KOPT-K1 (cell line): ENCODE data around the gene GRID1.
"Not testable (repeated sequence)": the region's sequence is repeated elsewhere in the genome, so short reads cannot be mapped to it uniquely, and the experiment has no call there.

ENCODE experiments used
- H3K27ac ChIP-seq: fragments of 200-600 bp; sonication (generic); 2 replicates; pipeline ENCODE4 v1.5.1; 2016; ENCODE audit warnings: antibody characterized with exemption, mild to moderate bottlenecking, low read depth, low read length; ENCODE audit not compliant: poor library complexity, severe bottlenecking
- H3K36me3 ChIP-seq: fragments of 200-600 bp; sonication (generic); 2 replicates; pipeline ENCODE4 v1.5.1; 2017; ENCODE audit warnings: antibody characterized with exemption, mild to moderate bottlenecking, low read length, moderate library complexity; ENCODE audit not compliant: insufficient read depth
- H3K9me3 ChIP-seq: fragments of 200-600 bp; sonication (generic); 2 replicates; pipeline ENCODE4 v1.5.1; 2017; ENCODE audit warnings: antibody characterized with exemption, low read length, mild to moderate bottlenecking; ENCODE audit not compliant: insufficient read depth, poor library complexity, severe bottlenecking

GRID1 gene

DNA sequence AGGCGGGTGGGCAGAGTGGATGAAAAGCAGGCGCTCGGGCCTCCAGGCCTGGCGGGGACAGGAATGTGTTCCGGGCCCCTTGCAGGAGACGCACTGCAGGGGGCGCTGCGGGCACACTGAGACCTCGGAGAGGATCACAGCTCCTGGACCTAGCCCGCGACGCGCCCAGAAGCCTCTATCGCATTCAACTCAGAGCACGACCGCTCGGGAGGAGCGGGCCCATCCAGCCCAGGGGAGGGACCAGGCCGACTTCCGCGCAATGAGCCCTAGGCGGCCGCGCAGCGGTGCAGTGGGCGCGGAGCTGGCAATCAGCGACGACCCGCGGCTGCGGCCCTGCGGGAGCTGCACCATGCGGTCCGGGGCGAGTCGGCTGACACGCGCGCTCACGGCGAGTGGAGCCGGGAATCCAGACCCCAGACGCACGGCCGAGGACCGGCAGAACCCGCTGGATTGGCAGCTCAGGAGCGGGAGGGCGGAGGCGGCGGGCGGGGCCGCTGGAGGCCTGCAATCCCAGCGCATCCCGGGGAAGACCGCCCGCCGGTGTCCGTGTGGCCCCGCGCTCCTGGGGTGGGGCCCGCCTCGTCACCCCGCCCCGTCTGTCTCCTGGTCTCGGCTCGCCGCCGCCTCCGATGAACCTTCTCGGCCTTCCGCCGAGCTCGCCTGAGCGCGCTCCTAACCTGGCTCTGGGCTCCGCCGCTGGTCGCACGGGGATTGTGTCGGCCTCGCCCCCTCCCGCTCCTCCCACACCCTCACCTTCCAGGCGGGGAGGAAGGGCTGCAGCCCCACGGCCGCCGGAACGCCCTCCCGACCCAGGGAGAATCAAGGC is 33.5 kb upstream of the GRID1 start:
- H3K36me3 ChIP-seq: no peaks in the 10 kb centered on the region
- peak overlapping the region; percentile 54 for H3K27ac ChIP-seq
- no peaks in the 10 kb centered on the region for H3K9me3 ChIP-seq

DNA sequence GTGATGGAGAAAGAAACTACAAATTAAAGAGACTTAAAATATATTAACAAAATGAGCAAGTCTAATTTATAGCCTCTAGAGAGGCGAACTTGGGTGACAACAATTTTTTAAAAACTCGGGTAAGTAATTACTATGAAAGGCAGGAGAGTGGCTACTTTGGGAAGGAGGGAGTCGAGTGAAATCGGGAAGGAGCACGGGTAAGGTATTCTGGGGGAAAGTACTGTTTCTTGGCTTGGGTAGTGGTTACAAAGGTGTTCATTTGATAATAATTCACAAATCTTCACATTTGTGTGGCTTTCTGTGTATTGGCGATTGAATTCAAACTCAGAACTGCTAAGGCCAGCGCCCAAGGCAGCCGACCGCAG is 32.9 kb upstream of the GRID1 start:
- Histone ChIP-seq H3K27ac (no peak overlapping the region), H3K9me3 (no peaks in the 10 kb centered on the region), H3K36me3 (no peaks in the 10 kb centered on the region)

DNA sequence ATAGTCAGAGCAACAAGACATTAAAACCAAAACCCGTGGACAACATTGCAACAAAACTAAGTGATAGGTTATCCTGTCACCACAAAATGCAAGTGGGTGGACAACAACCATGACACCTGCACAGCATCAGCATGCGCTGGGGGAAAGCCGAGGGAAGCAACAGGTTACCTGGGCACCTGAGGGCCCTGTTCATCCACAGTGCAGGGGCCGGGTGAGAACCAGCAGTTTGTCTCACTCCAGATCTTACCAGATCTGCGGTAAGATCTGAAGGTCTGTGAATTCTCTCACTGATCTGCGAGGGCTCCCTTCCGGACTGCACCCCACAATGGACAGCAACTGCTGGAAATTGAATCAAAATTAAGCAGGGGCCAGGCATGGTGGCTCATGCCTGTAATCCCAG is 30.5 kb upstream of the GRID1 start:
- H3K27ac ChIP-seq: no peak overlapping the region
- H3K36me3 ChIP-seq: no peaks in the 10 kb centered on the region
- H3K9me3 ChIP-seq: no peaks in the 10 kb centered on the region

DNA sequence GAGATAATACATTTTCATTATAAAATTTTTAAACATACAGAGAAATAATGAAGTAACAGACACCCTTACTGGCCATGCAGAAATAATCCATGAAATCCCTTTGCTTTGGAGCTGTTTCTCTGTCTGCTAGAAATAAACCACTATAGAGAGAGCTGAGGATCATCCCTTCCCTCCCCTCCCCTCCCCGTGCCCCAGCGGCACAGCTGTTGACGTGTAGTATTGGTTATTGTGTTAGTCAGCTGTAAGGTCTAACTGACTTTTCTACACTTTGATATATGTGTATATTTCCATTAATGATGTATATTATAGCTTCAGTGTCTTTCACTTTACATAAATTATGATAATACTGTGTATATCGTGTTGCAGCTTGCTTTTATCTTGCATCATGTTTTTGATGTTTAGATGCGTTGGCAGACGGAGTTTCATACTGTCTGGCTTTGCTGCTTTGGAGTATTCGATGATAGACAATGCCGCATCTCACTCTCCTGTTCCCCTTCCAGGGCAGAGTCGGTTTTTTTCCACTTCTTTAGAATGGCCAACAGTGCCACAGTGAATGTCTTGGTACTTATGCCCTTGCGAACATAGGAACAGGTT is 27.4 kb upstream of the GRID1 start:
- no peak overlapping the region for H3K27ac ChIP-seq
- H3K9me3 ChIP-seq: no peaks in the 10 kb centered on the region

DNA sequence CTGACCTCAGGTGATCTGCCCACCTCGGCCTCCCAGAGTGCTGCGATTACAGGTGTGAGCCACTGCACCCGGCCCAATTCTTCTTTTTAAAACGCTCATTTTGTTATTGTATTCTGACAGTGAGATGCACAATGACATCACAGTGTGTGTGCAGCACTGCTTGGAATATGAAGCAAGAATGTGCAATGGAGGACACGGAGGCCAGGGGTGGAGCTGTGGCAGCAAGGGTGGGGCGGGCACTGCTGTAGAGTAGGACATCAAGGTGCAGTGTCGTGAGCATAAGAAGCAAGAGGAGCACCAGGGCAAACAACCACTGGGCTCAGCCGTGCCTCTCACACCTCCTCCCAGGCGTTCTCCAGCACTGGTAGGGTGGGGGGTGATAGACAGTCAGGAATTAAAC is 26.8 kb upstream of the GRID1 start:
- Histone ChIP-seq H3K36me3 (no peaks in the 10 kb centered on the region), H3K27ac (no peak overlapping the region), H3K9me3 (no peaks in the 10 kb centered on the region)

More for the DNA sequence above, 27.4 kb upstream of the GRID1 start:
- H3K36me3 ChIP-seq: no peaks in the 10 kb centered on the region

DNA sequence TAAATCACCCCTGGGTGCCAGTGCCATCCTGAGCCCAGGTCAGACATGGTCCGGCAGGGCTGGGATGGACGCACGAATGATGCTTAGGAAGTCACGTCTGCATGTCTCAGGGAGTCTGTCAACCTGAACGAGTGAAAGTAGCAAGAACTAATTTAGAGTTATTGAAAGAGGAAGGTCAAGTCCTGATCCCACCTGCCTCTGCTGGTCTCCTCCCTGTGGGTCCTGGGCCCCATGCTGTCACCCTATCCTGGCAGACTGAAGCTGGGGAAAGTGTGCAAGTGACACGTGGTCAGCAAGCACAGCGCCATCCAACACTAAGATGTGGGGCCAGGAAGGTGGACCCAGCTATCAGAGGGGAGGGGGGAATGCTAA is 26.1 kb upstream of the GRID1 start:
- H3K9me3 ChIP-seq: no peaks in the 10 kb centered on the region
- H3K36me3 ChIP-seq: no peaks in the 10 kb centered on the region
- no peak overlapping the region for H3K27ac ChIP-seq

DNA sequence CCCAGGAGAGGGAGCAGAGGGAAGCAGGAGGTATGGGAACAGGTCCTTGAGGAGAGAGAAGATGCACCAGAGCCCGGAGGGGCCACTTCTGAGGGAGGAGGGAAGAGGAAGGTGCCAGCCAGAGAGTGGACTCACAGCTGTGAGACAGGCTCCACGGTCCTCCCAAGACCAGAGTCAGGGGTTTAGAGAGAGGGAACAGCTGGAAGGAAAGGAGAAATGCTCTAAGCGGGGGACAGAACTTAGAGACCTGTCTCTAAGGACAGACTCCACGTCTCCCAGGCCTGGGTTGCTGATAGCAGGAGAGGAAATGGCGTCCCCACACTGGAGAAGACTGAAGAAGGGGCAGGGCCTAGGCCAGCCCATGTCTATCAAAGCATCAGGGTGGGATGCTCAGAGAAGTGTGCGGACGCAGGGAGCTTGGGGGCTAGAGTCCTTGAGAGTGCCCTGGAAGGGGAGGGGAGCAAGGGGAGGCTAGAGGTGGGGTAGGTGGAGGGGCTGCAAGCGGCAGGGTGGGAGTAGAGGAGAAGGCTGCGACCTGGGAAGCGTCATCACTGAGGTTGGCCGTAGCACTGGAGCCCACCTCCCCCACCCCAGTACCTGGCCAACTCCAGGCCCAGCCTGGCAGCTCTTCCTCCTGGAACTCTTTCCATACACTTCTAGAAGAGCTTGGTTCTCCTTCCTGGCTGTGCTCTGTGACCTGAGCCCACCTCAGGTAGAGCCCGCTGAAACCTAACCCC is 25.6 kb upstream of the GRID1 start:
- Histone ChIP-seq H3K27ac (no peak overlapping the region), H3K36me3 (no peaks in the 10 kb centered on the region), H3K9me3 (no peaks in the 10 kb centered on the region)

DNA sequence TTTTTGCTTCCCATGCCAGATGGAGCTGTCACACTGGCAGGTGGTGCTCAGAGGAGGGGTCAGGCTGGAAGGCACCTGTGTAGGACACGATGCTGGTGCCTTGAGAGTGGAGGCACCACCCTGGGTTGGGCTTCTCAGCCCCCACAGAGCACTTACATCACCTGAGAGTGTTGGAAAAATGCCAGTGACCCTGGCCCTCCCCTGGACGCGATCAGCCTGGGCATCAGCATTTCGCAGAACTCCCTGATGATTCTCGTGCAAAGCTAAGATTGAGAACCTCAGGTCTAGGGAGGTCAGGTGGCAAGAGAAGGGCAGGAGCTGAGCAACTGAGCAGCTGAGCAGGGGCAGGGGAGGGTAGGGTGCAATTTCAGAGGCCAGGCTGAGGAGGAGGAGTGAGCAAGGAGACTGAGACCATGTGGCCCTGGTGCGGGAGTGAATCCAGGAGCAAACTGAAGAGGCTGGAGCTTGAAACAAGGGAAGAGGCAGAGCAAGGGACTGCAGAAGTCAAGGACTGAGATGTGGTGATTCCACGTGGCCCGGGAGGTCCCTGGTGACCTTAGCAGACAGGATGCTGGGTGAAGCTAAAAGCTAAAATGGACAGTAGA is 24.7 kb upstream of the GRID1 start:
- H3K27ac ChIP-seq: no peak overlapping the region
- H3K9me3 ChIP-seq: peaks cover 2% of the 10 kb centered on the region
- no peaks in the 10 kb centered on the region for H3K36me3 ChIP-seq

DNA sequence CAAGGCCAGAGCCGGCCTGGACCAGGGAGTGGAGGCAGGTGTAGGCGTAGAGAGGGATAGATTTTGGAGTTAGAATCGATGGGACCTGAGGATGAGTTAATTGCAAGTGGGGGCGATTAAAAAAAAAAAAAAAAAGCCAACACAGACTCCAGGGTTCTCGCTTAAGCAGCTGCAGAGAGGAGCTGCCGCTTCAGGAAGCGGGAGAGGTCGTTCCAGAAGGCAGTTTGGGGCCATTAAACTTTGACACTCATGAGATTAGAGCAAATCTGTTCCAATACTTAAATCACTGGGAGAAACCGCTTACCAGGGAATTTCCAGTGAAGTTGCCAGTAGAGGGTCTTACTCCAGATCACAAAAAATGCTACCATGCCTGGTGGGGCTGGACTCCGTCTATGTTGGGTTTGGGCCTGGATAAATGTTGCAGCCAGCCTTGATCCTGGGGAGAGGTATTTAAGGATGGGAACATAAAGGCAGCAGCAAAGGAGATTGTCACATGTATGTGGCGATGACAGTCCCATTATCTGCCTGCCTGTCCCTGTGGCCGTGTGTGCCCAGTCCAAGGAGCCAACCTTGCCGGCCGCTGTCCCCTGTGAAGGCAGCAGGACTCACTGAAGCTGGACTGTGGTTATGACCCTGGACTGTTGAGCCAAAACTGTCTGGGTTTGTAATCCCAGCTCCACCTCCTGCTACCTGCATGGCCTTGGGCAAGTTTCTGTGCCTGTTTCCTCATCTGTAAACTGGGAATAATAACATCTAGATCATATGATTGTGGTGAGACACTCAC is 23.9 kb upstream of the GRID1 start:
- Histone ChIP-seq H3K27ac (no peak overlapping the region), H3K9me3 (peaks cover 8% of the 10 kb centered on the region), H3K36me3 (no peaks in the 10 kb centered on the region)

DNA sequence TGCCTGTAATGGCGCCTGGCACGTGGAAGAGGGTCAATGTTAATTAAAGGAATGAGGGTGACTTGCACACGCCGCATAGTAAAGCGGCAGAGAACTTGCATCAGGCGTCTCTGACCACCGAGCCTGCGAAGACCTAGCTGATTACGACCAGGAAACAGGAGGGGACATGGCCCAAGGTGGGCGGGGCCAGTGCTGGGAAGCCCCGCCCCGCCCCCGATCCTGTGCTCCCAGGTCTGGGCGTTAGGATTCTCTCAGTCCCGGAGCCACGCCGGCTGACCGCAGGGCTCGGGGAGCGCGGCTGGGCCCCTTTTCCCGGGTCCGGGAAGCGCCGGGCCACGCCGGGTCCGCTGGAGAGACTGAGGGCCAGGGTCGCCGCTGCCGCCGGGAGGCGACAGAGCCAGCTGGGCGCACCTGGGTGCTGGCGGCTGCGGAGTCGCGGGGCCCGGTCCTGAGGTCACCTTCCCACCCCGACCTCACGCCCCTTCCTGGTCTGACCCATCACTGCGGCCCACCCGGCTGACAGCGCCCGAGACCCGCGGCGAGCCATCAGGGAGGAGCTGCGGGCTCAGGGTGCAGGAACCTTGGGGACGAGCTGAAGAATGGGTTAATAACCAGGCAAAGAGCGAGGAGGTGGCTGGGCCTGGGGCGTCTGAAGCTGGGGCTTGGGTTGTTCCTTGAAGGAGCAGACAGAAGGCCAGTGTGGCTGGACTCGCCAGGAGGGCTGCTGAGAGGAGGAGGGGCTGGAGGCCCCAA is 23.0 kb upstream of the GRID1 start:
- no peaks in the 10 kb centered on the region for H3K36me3 ChIP-seq
- peaks cover 8% of the 10 kb centered on the region for H3K9me3 ChIP-seq
- H3K27ac ChIP-seq: no peak overlapping the region

DNA sequence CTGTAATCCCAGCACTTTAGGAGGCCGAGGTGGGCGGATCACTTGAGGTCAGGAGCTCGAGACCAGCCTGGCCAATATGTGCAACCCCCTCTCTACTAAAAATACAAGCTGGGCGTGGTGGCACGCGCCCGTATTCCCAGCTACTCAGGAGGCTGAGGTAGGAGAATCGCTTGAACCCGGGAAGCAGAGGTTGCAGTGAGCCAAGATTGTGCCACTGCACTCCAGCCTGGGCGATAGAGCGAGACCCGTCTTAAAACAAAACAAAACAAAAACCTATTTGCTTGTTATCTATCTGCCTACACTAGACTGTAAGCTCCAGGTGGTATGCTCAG is 22.5 kb upstream of the GRID1 start:
- not testable (repeated sequence) for H3K27ac ChIP-seq, H3K36me3 ChIP-seq, H3K9me3 ChIP-seq

DNA sequence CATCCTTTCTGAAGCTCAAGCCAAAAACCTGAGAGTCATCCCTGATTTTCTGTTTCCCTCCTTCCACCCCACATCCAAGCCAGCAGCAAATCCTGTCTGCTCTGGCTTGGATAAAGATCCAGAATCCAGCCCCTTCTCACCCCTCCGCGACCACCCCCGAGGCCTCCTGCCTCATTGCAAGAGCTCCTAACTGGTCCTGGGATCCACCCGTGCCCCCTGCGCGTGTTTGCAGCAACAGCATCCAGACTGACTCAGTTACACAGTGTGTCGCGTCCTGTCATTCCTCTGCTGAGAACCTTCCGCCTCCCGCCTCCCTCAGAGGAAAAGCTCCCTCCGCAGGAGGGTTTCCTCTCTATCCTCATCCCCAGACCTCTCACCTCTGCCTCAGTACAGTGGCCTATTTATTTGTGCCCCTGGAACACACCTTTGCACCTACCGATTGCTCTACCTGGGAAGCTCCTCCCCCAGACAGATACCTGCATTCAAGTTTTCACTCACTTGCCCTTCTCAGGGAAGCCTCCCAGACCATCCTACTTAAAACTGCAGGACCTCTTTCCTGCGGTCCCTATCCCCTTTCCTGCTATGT is 21.6 kb upstream of the GRID1 start:
- no peaks in the 10 kb centered on the region for H3K36me3 ChIP-seq
- peaks cover 8% of the 10 kb centered on the region for H3K9me3 ChIP-seq
- no peak overlapping the region for H3K27ac ChIP-seq

DNA sequence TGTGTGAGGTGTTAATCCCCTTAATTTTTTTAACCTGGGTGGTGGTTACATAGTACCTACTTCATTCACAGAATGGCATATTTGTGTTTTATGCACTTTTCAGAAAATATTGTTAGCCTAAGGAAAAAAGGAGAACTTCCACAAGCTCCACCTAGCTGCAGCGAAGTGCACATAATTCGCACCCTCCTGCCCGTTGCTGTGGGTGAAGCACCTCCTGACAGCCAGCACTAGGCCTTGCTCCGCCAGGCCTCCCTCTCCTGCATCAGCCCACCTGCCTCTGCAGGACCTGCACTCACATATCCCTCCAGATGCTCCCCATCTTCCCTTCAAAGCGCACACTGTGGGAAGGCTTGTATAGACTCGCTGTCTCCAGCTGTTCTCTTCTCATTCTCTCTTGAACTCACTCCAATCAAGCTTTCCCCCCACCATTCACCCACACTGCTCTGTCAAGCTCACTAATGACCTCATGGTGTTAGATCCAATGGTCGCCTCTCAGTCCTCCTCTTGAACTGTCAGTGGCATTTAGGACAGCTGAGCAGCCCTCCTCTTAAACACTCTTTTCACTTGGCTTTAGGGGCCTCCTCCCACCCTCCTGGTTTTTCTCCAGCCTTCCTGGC is 20.7 kb upstream of the GRID1 start:
- peaks cover 8% of the 10 kb centered on the region for H3K9me3 ChIP-seq
- no peak overlapping the region for H3K27ac ChIP-seq
- no peaks in the 10 kb centered on the region for H3K36me3 ChIP-seq

DNA sequence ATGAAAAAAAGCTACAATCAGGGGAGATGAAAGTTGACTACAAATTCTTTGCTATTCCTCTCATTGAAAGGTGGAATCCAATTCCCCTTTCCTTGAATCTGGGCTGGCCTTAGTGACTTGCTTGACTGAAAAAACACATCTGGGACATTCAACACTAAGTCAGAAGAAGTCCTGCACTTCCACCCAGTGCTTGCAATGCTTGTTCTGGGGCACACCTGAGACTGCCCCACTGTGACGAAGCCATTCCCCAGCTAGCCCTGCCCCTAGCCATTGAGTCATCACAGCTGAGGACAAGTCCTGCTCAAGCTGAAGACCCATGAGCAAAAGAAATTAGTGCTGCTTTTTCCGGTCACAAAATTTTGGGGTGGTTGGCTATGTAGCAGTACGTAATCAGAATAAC is 19.2 kb upstream of the GRID1 start:
- H3K9me3 ChIP-seq: peaks cover 8% of the 10 kb centered on the region
- H3K27ac ChIP-seq: no peak overlapping the region
- H3K36me3 ChIP-seq: no peaks in the 10 kb centered on the region
